Muscle of back (tissue), 11 donors: ENCODE data around the gene COQ2. TPM values are rescaled to one million over a fixed set of nuclear protein-coding genes. Genes with fewer than 3 reads are reported as not detected.
A peak's percentile ranks its signal among the peaks of the same experiment; 100 is the strongest.
"Not testable (repeated sequence)": the region's sequence is repeated elsewhere in the genome, so short reads cannot be mapped to it uniquely, and the experiment has no call there.

Source experiments
- DNase-seq, 3 donors: peaks; one replicate each; pipeline versions ENCODE4 v3.0.0 to v3.0.0-alpha.2; 2013
- polyA plus RNA-seq, 10 donors: library from polyadenylated mRNA; unstranded; fragments of 120-200 nt; gene quantifications; one replicate each; pipeline ENCODE4 v1.2.1, GENCODE V29; 2013; ENCODE audit not compliant: insufficient read length in 10 of 10

The COQ2 gene
- polyA plus RNA-seq, 10 donors: 8.3 to 12.0 (median 11.0) TPM

- DNase-seq: no peak
Measured at GRCh38 chr4:83251447-83251830, 33.2 kb downstream of the COQ2 start.

GRCh38 chr4:83250687-83251446 lies 33.7 kb downstream of the COQ2 start:
- peak in 1 of 3 donors; percentile 16 for DNase-seq

GRCh38 chr4:83248486-83248885 lies 36.1 kb downstream of the COQ2 start:
- DNase-seq: no peak

GRCh38 chr4:83247415-83248357 lies 36.9 kb downstream of the COQ2 start:
- no peak for DNase-seq

- no peak for DNase-seq
Measured at GRCh38 chr4:83241132-83241531, 43.5 kb downstream of the COQ2 start.

GRCh38 chr4:83240379-83240875 lies 44.2 kb downstream of the COQ2 start:
- DNase-seq: no peak

- no peak for DNase-seq
Measured at GRCh38 chr4:83238393-83239248, 46.0 kb downstream of the COQ2 start.

GRCh38 chr4:83237591-83237990 lies 47.0 kb downstream of the COQ2 start:
- no peak for DNase-seq

- not testable (repeated sequence) for DNase-seq
Measured at GRCh38 chr4:83235645-83236133, 48.9 kb downstream of the COQ2 start.

- DNase-seq: no peak
Measured at GRCh38 chr4:83234902-83235644, 49.5 kb downstream of the COQ2 start.

GRCh38 chr4:83234387-83234786 lies 50.2 kb downstream of the COQ2 start:
- DNase-seq: not testable (repeated sequence)

- DNase-seq: no peak
Measured at GRCh38 chr4:83232082-83232481, 52.5 kb downstream of the COQ2 start.

GRCh38 chr4:83231620-83232076 lies 53.0 kb downstream of the COQ2 start:
- no peak for DNase-seq

- no peak for DNase-seq
Measured at GRCh38 chr4:83230928-83231327, 53.7 kb downstream of the COQ2 start.

- DNase-seq: no peak
Measured at GRCh38 chr4:83229791-83230190, 54.8 kb downstream of the COQ2 start.

- no peak for DNase-seq
Measured at GRCh38 chr4:83228231-83228630, 56.4 kb downstream of the COQ2 start.

GRCh38 chr4:83224502-83225197 lies 59.9 kb downstream of the COQ2 start:
- no peak for DNase-seq

- no peak for DNase-seq
Measured at GRCh38 chr4:83223781-83224180, 60.8 kb downstream of the COQ2 start.

GRCh38 chr4:83221897-83222441 lies 62.6 kb downstream of the COQ2 start:
- no peak for DNase-seq
